H1 (cell line): Measurements from ENCODE around the gene AKAP9. TPM values are rescaled to one million over a fixed set of nuclear protein-coding genes. Genes with fewer than 3 reads are reported as not detected.

Experiments
- BACH1 ChIP-seq: IDR thresholded peaks from 2 replicates; pipeline ENCODE4 v1.6.1; 2012; ENCODE audit warnings: low read length, improper control_type of control experiment
- CHD7 ChIP-seq: fragments of 300-600 bp; sonication (generic); IDR thresholded peaks from 2 replicates; pipeline ENCODE4 v1.7.1; 2012; ENCODE audit warnings: low read length, moderate library complexity, mild to moderate bottlenecking, inconsistent platforms; ENCODE audit not compliant: insufficient replicate concordance
- polyA plus RNA-seq, 7 experiments: library from polyadenylated mRNA; depleted of rRNA in 3 of 7; stranded (reverse) in 5 of 7; unstranded in 2 of 7; fragments of >200 nt in 5 of 7; fragments of 200-250 nt in 2 of 7; gene quantifications; 1 replicate in 5 of 7; 2 replicates in 1 of 7; 4 replicates in 1 of 7; pipeline versions ENCODE4 v1.2.1 to v1.2.3, GENCODE V29; 2011 to 2013; ENCODE audit warnings: missing spikeins in 2 of 7, mixed read lengths in 2 of 7
- total RNA-seq: library from RNA; stranded (reverse); fragmentation: NEBNext Ultra II Directional; extraction: Animal tissue kit (Norgen Biotek cat#: 25700); gene quantifications from 2 replicates; pipeline ENCODE4 v1.2.1, GENCODE V29; 2021

Gene AKAP9
- total and polyA plus RNA-seq, 2 of the 8 experiments (the other 6 are each of a cell fraction or from before 2014, with no cell fraction given) = 6.2 to 26.3 TPM

DNA sequence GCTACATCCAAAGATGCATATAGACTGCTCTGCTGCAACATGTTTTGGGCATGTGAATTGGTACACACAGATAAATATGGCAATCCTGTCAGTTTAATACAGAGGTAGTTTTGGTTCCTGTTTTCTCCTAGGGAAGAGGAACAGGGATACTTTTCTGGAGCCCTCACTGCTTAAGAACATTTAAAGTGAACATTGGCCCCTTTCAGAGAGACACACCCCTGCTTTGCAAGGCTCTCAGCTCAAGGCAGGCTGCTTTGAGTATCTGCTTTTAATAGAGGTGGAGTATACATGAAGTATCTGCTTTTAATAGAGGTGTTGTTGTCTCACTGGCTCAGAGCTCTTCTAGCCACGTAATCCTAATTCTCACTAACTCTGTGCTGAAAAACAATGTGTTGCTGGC is 154.7 kb downstream of the AKAP9 start (continued):
- TF ChIP-seq CHD7 (no peak), BACH1 (no peak)
